ENCODE measurements around the gene GBA2.

- TF ChIP-seq POLR2A (IDR thresholded peaks at IDR 0.05): no peak
- TF ChIP-seq, protein P1, sequence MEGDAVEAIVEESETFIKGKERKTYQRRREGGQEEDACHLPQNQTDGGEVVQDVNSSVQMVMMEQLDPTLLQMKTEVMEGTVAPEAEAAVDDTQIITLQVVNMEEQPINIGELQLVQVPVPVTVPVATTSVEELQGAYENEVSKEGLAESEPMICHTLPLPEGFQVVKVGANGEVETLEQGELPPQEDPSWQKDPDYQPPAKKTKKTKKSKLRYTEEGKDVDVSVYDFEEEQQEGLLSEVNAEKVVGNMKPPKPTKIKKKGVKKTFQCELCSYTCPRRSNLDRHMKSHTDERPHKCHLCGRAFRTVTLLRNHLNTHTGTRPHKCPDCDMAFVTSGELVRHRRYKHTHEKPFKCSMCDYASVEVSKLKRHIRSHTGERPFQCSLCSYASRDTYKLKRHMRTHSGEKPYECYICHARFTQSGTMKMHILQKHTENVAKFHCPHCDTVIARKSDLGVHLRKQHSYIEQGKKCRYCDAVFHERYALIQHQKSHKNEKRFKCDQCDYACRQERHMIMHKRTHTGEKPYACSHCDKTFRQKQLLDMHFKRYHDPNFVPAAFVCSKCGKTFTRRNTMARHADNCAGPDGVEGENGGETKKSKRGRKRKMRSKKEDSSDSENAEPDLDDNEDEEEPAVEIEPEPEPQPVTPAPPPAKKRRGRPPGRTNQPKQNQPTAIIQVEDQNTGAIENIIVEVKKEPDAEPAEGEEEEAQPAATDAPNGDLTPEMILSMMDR (IDR thresholded peaks at IDR 0.05): no peak
These were observed 22.5 kb upstream of the GBA2 start for GRCh38 chr9:35771534-35771933.

All from suprapubic skin (tissue), 3 donors.